C4-2B (cell line): Measurements from ENCODE around the gene MSGN1.
"Not testable (repeated sequence)": the region's sequence is repeated elsewhere in the genome, so short reads cannot be mapped to it uniquely, and the experiment has no call there.

Experiments used
- H3K27ac ChIP-seq: fragments of 450-650 bp; 2 replicates; pipeline ENCODE4 v1.5.1; 2017
- ZFX ChIP-seq: fragments of 450-650 bp; IDR thresholded peaks from 2 replicates; pipeline ENCODE4 v1.6.1; 2017
- TF ChIP-seq, protein P1 (sequence below): fragments of 450-650 bp; conservative IDR thresholded peaks from 2 replicates; pipeline ENCODE4 v1.5.1; 2017; ENCODE audit warnings: mild to moderate bottlenecking

The MSGN1 gene

DNA sequence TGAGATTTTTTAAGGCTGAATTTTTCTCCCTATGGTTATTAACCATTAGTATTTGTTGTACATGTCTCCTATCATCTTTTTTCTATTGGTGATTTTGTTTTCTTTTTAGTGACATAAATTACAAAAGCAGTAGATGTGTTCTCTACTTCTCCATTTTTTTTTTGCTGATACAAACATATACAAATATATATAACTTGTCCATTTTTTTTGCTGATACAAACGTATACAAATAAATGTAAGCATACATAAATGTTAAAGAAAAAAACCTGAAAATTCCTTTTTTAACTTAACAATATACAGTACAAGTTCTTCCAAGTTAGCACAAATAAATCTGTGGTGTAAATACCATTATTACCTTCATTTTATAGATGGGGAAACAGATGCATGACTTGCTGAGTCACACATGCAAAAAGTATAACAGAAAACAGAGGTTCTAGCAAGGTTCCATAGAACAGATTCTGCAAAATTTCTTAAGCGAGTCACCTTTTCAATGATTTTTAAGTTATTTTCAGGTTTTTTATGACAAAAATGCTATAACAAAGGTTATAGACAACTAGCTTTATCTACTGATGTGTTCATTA lies 2.1 kb downstream of the MSGN1 start:
- no peak overlapping the region for H3K27ac ChIP-seq
- no peak for TF ChIP-seq ZFX
- TF ChIP-seq, protein P1, sequence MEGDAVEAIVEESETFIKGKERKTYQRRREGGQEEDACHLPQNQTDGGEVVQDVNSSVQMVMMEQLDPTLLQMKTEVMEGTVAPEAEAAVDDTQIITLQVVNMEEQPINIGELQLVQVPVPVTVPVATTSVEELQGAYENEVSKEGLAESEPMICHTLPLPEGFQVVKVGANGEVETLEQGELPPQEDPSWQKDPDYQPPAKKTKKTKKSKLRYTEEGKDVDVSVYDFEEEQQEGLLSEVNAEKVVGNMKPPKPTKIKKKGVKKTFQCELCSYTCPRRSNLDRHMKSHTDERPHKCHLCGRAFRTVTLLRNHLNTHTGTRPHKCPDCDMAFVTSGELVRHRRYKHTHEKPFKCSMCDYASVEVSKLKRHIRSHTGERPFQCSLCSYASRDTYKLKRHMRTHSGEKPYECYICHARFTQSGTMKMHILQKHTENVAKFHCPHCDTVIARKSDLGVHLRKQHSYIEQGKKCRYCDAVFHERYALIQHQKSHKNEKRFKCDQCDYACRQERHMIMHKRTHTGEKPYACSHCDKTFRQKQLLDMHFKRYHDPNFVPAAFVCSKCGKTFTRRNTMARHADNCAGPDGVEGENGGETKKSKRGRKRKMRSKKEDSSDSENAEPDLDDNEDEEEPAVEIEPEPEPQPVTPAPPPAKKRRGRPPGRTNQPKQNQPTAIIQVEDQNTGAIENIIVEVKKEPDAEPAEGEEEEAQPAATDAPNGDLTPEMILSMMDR: no peak

DNA sequence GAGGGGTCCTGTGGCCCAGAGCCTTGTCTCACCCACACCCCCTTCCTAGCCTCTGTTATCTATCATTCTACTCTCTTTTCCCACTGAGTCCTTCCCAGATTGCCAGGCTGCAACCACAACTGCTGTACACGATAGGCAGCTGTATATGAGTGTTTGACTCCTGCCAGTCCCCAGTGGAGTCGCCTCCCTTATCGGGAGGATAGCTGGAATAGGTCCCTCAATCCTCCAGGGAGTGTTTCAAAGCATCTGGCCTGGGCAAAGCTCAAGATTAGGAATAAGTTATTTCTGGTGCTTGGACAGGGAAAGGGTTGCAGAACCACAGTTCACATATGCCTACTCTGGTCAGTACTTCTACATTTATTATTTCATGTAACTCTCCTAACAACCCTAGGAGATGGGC lies 4.8 kb downstream of the MSGN1 start:
- H3K27ac ChIP-seq: no peak overlapping the region
- TF ChIP-seq, protein P1: no peak
- TF ChIP-seq ZFX: no peak

DNA sequence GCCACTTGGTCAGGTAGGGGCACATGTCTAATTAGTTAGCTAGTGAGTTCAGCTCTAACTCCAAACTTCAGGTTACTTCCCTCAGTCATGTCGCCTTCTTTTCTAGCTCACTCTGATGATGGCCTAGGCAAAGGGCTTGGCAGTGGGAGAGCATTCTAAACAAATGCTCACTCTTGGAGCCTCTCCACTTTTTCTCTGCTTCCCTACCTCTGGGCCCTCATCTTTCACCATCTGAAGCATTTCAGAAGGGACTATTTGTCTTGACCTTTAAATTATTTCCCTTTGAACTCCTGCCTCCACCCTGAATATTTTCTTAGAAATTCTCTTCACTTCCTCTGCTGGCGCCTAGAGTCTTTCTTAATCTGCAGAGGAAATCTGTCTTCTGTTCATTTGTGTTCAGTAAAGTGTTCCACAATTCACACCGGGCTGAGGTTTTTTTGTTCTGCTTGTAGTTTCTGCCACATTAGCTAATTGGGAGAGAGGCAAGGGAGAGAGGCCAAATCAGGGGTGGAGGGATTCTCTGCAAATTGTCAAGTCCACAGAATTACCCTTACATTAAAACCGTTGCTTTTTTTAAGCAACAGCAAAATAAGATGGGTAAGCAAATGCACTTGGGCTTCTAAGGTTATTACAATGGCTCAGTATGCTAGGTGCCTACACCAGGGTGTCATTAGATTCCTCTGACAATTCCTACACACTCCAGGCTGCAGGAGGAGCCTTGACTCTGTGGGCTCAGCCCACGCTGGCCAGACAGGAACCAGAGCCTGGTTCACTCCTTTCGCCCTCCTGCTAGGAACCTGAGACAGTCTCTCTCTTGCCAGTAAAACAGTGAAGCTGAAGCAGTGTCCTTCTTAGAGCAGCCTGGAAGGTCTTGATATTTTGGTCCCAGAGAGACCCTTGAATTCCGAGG lies 5.5 kb downstream of the MSGN1 start:
- H3K27ac ChIP-seq: no peak overlapping the region

DNA sequence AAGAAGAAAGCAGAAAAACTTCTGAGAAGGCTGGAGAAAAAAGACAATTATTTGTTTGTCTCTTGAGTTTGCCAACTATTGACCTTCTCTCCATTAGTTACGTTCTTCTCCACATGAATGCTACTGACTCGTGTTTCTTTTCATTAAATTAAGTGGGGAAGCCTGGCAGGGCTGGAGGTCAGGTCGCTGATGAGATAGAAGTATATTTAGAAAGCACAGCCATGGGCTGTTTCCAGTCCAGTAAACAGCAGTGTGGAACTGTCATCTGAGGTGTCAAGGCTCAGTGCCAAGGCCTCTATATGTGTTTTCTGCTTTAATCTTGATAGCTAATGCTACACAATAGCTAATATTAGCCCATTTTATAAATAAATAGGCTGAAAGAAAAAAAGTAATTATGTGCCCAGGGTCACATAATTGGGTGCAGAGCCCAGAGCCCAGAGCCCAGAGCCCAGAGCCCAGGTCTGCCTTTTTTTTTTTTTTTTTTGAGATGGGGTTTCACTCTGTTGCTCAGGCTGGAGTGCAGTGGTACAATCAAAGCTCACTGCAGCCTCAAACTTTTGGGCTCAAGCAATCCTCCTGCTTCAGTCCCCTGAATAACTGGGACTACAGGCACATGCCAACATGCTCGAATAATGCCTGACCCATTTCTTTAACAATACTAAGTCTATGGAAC lies 6.3 kb downstream of the MSGN1 start:
- no peak overlapping the region for H3K27ac ChIP-seq
- TF ChIP-seq ZFX: no peak
- TF ChIP-seq, protein P1: no peak

More for the DNA sequence above, 5.5 kb downstream of the MSGN1 start:
- TF ChIP-seq, protein P1: no peak
- TF ChIP-seq ZFX: no peak

DNA sequence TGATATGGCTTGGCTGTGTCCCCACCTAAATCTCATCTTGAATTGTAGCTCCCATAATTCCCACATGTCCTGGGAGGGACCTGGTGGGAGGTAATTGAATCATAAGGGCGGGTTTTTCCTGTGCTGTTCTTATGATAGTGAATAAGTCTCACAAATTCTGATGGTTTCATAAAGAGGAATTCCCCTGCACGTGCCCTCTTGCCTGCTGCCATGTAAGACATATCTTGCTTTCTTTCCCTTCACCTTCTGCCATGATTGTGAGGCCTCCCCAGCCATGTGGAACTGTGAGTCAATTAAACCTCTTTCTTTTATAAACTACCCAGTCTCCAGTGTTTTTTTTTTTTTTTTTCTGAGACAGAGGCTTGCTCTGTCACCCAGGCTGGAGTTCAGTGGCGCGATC lies 7.4 kb downstream of the MSGN1 start:
- H3K27ac ChIP-seq: not testable (repeated sequence)

DNA sequence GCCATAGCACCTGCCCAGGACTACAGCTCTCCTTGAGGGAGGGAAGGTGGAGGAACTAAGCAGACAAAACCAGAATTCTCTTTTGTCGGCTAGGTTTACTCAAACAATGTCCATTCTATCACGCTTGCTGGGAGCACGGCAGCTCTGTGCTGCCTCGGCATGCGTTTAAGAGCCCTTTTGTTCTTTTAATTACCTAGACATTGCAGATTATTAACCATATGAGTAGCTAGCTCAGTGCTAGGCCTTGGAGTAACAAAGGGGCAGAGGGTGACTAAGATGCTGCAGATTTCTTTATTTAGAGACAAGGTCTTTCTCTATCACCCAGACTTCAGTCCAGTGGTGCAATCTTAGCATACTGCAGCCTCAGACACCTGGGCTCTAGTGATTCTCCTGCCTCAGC lies 11.1 kb downstream of the MSGN1 start:
- TF ChIP-seq ZFX: no peak
- TF ChIP-seq, protein P1: no peak

DNA sequence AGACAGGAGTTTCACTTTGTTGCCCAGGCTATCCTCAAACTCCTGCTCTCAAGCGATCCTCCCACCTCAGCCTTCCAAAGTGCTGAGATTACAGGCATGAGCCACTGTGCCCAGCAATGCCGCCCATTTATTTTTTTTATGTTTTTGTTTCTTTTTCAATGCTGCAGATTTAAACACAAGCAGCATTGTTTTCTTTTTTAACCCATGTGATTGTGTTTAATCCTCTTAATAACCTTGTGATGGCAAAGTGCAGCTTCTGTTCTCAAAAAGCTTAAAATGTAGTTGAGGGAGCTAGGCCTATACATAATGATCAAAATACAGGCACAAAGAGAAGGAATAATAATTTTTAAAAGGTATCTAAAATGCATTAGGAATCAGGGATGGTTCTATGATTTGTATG lies 11.5 kb downstream of the MSGN1 start:
- TF ChIP-seq, protein P1: no peak
- H3K27ac ChIP-seq: no peak overlapping the region

More for the DNA sequence above, 11.1 kb downstream of the MSGN1 start:
- no peak overlapping the region for H3K27ac ChIP-seq
